SU-DHL-6 (cell line): ENCODE data around the gene TWNK.
"Not testable (repeated sequence)": the region's sequence is repeated elsewhere in the genome, so short reads cannot be mapped to it uniquely, and the experiment has no call there.

Experiments
- CTCF ChIP-seq: fragments of 200-600 bp; sonication (generic); IDR thresholded peaks from one replicate; pipeline ENCODE4 v1.5.1; 2017; ENCODE audit warnings: antibody characterized with exemption, mild to moderate bottlenecking, low read length, moderate library complexity; ENCODE audit not compliant: insufficient read depth, poor library complexity, severe bottlenecking
- EZH2phosphoT487 ChIP-seq: fragments of 200-600 bp; sonication (generic), shearing (Covaris generic); conservative IDR thresholded peaks from 2 replicates; pipeline ENCODE4 v1.6.1; 2018; ENCODE audit warnings: mild to moderate bottlenecking, antibody characterized with exemption, low read length, moderate library complexity, mixed read lengths

GRCh38 chr10:101034404-101034803 is 47.1 kb downstream of the TWNK start:
- not testable (repeated sequence) for TF ChIP-seq CTCF, EZH2phosphoT487
